ENCODE results near the gene NKAIN2. TPM values are rescaled to one million over a fixed set of nuclear protein-coding genes. Genes with fewer than 3 reads are reported as not detected.

The NKAIN2 gene
- total RNA-seq, 4 donors from 2014 or later = 0.19 TPM; not detected in 3

- Histone ChIP-seq H3K36me3 (no peaks in the 10 kb centered on the region), H3K27me3 (no peaks in the 10 kb centered on the region), H3K27ac (no peak overlapping the region), H3K9me3 (no peaks in the 10 kb centered on the region), H3K4me3 (no peak overlapping the region), H3K4me1 (no peaks in the 10 kb centered on the region)
- no peak for TF ChIP-seq POLR2A (IDR thresholded peaks at IDR 0.05)
- TF ChIP-seq CTCF (IDR thresholded peaks at IDR 0.05) = no peak
- WGBS, 2 donors = 50 to 54% methylated on average over 1 to 2 of the region's 2 CpGs
- no peak for DNase-seq
- intact Hi-C loops (cut with DNase I) = no loop called here
Observed at GRCh38 chr6:123769431-123769830, 34.2 kb upstream of the NKAIN2 start.

GRCh38 chr6:123770247-123770949 lies 33.3 kb upstream of the NKAIN2 start:
- no peak for DNase-seq
- Histone ChIP-seq H3K4me3 (no peak overlapping the region), H3K27ac (no peak overlapping the region), H3K4me1 (no peaks in the 10 kb centered on the region), H3K36me3 (no peaks in the 10 kb centered on the region), H3K27me3 (no peaks in the 10 kb centered on the region), H3K9me3 (no peaks in the 10 kb centered on the region)
- WGBS, 2 donors = 59 to 63% methylated on average over 3 of the region's 3 CpGs
- TF ChIP-seq CTCF (IDR thresholded peaks at IDR 0.05) (no peak), POLR2A (IDR thresholded peaks at IDR 0.05) (no peak)
- intact Hi-C loops (cut with DNase I) = no loop called here

GRCh38 chr6:123771126-123771525 lies 32.5 kb upstream of the NKAIN2 start:
- H3K27me3 ChIP-seq = no peaks in the 10 kb centered on the region
- H3K4me3 ChIP-seq = no peak overlapping the region
- no peak for DNase-seq
- no peak overlapping the region for H3K27ac ChIP-seq
- intact Hi-C loops (cut with DNase I) = no loop called here
- no peaks in the 10 kb centered on the region for H3K4me1 ChIP-seq
- H3K9me3 ChIP-seq = no peaks in the 10 kb centered on the region
- TF ChIP-seq CTCF (IDR thresholded peaks at IDR 0.05) = no peak
- no peaks in the 10 kb centered on the region for H3K36me3 ChIP-seq
- WGBS, 2 donors = 43 to 67% methylated on average over 2 of the region's 2 CpGs

GRCh38 chr6:123777563-123777962 lies 26.1 kb upstream of the NKAIN2 start:
- Histone ChIP-seq H3K27ac (no peak overlapping the region), H3K36me3 (no peaks in the 10 kb centered on the region), H3K4me3 (no peak overlapping the region), H3K9me3 (no peaks in the 10 kb centered on the region), H3K27me3 (no peaks in the 10 kb centered on the region), H3K4me1 (no peaks in the 10 kb centered on the region)
- DNase-seq = no peak
- intact Hi-C loops (cut with DNase I) = no loop called here
- WGBS, 2 donors = 48 to 52% methylated on average over 3 of the region's 3 CpGs
- TF ChIP-seq CTCF (IDR thresholded peaks at IDR 0.05) (no peak), POLR2A (IDR thresholded peaks at IDR 0.05) (no peak)

- no peak overlapping the region for H3K4me3 ChIP-seq
- WGBS, 2 donors = 47 to 50% methylated on average over 1 of the region's 1 CpG
- no peaks in the 10 kb centered on the region for H3K36me3 ChIP-seq
- no peak for DNase-seq
- no peaks in the 10 kb centered on the region for H3K9me3 ChIP-seq
- no peak overlapping the region for H3K27ac ChIP-seq
- intact Hi-C loops (cut with DNase I) = no loop called here
- no peaks in the 10 kb centered on the region for H3K4me1 ChIP-seq
- no peaks in the 10 kb centered on the region for H3K27me3 ChIP-seq
- TF ChIP-seq POLR2A (IDR thresholded peaks at IDR 0.05) = no peak
- TF ChIP-seq CTCF (IDR thresholded peaks at IDR 0.05) = no peak
Observed at GRCh38 chr6:123780021-123780420, 23.6 kb upstream of the NKAIN2 start.
